ENCODE results near the gene KIAA0319L.

The KIAA0319L gene

GRCh38 chr1:35447278-35447677 is 109.9 kb downstream of the KIAA0319L start:
- no peak for DNase-seq

DNA sequence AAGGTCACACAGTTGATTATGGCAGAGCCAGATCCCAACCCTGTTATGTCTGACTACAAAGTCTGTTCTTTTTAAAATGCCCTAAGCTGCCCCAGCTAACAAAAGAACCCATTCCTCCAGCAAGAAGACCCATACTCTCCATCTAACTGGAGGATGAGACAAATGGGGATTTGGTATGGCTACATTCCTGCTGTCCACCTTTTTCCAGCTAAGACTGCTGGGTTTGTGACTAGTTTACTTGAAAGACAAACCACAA is 112.8 kb downstream of the KIAA0319L start:
- no peak for DNase-seq

GRCh38 chr1:35443768-35444518 is 113.3 kb downstream of the KIAA0319L start:
- DNase-seq = no peak

- DNase-seq = no peak
These were observed 114.5 kb downstream of the KIAA0319L start for GRCh38 chr1:35442734-35443133.

DNA sequence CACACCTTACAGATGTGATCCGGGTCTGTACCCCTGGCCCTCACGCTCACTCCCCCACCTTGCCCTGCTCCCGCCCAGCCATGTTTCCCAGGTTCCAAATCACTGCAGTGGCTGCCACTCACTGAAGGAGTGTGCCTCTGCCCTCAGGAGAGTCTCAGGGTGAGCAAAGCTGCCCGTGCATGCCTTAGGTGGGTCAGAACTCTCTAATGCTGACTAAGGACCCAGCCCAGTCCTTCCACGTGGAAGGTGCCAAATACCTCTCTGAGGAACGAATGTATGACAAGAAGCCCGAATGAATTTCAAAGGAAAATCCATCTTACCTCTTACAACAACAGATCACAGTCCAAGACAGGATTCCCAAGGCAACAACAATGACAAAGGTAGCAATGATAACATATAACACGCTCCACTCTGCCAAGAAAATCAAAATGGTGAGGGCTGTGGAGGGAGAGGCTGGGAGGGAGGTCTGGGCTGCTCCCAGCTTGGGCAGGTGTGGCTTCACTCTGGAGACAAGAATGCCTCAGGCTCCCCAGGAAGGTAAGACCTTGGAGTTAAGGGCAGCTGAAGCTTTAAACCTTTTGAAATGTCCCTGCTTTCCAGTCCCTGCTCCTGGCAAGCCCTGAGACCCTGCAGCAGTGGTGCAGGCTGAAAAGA is 115.2 kb downstream of the KIAA0319L start:
- DNase-seq = no peak

DNA sequence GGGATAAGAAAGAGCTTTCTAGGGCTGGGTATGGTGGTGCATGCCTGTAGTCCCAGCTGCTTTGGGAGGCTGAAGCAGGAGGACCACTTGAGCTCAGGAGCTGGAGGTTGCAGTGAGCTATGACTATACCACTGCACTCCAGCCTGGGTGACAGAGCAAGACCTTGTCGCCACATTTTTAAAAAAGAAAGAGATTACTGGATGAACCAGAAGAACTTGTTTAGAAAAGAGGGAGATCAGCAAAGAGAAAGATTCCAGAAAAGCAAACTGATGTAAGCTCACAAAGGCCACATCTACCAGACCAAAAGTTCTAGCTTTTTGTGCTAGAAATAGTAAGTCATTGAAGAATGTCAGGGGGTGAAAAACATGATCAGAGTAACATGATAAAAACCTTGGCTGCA is 117.6 kb downstream of the KIAA0319L start:
- no peak for DNase-seq

DNA sequence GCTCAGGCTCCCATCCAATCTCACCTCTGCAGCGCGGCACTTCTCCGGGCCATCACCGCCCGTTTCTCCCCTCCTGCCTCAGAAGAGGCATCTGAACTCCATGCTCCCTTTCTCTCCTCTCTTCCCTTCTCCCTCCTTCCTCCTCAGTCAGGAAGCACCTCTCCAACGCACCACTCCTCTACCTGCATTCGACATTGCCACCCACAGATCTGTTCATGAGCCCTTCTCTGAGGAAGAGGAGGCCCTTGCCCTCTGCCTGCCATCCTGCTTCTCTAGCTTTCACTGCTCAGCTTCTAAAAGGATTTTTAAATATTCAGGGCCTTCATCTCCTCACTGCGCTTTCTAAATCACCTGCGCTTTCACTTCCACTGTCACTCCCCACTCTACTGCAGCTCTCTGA is 120.0 kb downstream of the KIAA0319L start:
- no peak for DNase-seq

GRCh38 chr1:35436078-35436477 is 121.1 kb downstream of the KIAA0319L start:
- no peak for DNase-seq

DNA sequence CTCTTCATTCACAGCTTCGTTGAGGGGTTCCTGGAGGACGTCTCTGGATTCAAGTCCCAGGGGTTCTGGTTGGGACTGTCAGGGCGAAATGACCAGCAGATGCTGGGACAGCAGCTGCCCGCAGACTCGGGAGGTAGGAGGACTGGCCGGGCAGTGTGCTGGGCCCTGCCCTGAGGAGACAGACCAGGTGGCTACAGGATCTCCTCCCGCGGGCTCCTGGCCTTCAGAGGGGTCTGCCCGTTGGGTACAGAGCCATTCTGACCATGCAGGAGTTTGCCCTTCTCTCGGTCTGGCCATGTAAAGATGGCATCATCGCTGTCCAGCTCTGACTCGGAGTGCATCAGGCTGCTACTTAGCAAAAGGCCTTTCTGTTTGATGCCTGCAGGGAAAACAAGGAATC is 122.5 kb downstream of the KIAA0319L start:
- no peak for DNase-seq

GRCh38 chr1:35433714-35434113 is 123.5 kb downstream of the KIAA0319L start:
- no peak for DNase-seq

GRCh38 chr1:35432231-35432630 is 125.0 kb downstream of the KIAA0319L start:
- no peak for DNase-seq

DNA sequence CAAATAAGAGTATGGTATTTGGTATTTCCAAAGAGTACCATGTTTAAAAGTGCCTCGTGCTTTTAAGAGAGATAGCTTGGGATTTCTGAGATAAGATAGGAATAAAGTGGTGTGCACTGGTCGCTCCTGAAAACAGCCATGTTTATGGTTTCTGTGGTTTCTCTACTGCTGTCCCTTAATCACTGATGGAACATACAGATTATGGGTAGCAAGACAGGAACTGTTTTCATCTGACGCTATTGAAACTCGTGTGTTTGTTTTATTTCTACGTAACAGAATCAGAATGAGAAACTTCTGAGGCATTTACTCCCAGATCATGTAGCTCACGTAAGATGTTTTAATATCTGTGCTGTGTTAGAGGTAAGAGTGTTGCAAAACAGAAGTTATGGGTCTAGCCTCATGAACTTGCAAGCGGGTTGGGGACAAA is 126.0 kb downstream of the KIAA0319L start:
- DNase-seq = no peak

DNA sequence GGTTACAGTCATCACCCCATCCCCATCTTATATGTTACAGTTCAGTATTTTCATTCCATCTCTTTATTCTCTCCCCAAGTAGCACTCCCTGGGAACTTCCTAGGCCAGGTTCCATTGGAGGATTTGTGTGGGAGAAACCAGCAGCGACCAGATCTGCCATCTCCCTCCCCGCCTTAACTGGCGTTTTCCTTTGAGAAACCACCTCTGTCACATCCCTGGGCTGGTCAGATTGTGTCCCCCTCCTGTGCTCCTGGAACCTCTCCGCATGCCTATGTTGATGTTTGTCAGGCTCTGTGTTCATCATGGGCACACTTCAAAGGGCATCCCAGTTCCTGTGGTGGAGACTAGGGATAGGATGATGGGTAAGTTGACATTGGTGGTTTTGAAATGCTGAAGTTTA is 126.4 kb downstream of the KIAA0319L start:
- DNase-seq = no peak

DNA sequence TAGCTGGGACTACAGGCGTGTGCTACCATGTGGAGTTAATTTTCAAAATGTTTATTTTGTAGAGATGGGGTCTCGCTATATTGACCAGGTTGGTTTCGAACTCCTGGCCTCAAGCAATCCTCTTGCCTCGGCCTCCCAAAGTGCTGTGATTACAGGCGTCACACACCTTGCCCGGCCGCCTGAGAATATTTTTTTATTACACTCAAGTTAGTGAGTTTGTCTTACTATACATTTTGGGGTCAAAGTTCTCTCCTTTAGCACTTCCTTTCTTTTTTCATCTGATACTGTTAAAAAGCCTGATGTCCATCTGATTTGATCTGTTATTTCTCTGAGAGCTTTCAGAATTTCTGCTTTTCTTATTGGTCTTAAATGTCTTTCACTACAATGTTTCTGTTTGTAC is 128.8 kb downstream of the KIAA0319L start:
- no peak for DNase-seq

- no peak for DNase-seq
These were observed 131.1 kb downstream of the KIAA0319L start for GRCh38 chr1:35426097-35426586.

DNA sequence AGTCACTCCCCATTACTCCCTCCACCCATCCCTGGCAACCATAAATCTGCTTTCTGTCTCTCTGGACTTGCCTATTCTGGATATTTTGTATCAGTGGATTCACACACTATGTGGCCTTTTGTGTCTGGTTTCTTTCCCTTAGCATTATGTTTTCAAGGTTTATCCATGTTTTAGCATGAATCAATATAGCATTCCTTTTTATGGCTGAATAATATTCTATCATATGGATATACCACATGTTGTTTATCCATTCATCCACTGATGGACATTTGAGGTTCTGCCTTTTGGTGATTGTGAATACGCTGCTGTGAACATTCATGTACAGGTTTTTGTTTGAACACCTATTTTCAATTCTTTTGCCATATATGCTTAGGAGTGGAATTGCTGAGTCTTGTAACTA is 148.3 kb downstream of the KIAA0319L start:
- DNase-seq = no peak

- DNase-seq = no peak
These were observed 149.5 kb downstream of the KIAA0319L start for GRCh38 chr1:35407743-35408142.

DNA sequence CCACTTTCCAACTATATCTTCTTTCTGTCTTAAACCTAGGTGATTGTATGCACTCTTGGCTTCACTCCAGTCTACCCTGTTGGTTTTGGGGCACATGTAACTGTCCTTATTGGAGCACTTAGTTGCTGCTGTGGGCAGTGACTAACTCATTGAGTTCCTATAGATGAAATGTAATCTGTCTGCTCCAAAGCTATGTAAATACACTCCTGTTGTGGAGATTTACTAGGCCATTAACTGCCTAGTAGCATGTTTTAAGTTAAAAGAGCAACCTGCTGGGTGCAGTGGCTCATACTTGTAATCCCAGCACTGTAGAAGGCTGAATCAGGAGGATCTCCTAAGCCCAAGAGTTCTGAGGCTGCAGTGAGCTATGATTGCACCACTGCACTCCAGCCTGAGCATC is 151.1 kb downstream of the KIAA0319L start:
- no peak for DNase-seq

GRCh38 chr1:35401049-35401448 is 156.2 kb downstream of the KIAA0319L start:
- DNase-seq = no peak

DNA sequence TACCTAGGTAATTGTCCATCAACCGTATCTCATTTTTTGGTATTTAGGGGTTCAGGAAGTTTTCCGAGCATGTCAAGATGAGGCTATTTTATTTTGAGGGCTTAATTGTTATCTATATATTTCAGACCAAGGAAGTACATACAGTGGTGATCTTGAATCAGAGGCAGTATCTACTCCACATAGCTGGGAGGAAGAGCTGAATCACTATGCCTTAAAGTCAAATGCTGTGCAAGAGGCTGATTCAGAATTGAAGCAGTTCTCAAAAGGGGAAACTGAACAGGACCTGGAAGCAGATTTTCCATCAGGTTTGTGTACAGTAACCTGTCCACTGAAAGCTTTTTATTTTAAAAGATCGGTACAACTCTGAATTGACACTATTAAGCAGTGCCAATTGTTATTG is 158.5 kb downstream of the KIAA0319L start:
- DNase-seq = no peak

GRCh38 chr1:35394386-35394785 is 162.8 kb downstream of the KIAA0319L start:
- no peak for DNase-seq

DNA sequence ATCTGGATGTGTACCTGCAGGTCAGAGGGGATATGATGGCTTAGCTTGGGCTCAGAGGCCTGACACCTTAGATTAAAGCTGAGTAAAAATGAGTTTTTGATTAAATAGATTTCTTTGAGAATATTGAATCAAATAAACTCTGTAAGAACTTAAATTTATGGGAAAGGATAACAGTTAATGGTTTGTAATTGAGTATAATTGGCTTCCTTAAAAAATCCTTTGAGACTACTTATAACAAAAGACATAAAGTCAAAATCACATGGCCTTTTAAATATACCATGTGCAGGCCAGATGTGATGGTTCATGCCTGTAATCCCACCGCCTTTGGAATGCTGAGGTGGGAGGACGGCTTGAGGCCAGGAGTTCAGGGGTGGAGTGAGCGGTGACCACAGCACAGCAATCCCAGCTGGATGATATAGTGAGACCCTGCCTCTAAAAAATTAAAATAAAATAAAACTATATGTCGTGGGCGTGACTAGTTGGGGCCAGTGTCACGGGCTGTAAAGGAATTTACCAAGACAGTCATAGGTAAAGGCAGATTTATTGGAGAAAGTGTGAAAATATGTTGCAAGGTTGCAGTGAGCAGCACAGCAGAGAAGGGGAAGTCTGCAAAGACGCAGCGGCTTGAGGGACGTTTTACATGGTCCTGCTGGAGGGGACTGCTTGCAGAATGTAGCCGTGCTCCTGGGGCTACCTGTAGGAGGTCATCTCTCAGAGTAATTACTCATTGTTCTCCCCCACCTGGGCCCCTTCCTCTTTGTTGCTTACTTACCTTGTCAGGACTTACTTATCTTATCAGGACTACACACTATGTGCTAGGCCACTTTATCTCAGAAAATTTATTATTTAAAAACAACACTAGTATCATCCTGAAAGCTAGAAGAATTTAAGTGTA is 166.4 kb downstream of the KIAA0319L start:
- no peak for DNase-seq

DNA sequence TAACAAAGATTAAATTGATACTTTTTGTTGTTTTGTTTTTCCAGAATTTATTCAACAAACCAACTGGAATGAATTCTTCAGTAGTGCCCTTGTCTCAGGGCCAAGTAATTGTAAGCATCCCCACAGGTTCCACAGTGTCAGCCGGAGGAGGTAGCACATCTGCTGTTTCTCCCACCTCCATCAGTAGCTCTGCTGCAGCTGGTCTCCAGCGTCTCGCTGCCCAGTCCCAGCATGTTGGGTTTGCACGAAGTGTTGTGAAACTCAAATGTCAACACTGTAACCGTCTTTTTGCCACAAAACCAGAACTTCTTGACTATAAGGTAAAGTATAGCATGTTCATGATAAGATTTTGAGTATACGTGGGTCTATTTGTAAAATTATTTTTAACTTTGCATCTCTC is 170.2 kb downstream of the KIAA0319L start:
- DNase-seq = no peak

All from right kidney (tissue), 1 donor.